Measurements from ENCODE around the gene OSR1.
"Not testable (repeated sequence)": the region's sequence is repeated elsewhere in the genome, so short reads cannot be mapped to it uniquely, and the experiment has no call there.

DNA sequence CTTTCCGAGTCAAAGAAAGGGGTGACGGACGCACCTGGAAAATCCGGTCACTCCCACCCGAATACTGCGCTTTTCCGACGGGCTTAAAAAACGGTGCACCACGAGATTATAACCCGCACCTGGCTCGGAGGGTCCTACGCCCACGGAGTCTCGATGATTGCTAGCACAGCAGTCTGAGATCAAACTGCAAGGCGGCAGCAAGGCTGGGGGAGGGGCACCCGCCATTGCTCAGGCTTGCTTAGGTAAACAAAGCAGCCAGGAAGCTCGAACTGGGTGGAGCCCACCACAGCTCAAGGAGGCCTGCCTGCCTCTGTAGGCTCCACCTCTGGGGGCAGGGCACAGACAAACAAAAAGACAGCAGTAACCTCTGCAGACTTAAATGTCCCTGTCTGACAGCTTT is 52.4 kb downstream of the OSR1 start:
- TF ChIP-seq, protein P1, sequence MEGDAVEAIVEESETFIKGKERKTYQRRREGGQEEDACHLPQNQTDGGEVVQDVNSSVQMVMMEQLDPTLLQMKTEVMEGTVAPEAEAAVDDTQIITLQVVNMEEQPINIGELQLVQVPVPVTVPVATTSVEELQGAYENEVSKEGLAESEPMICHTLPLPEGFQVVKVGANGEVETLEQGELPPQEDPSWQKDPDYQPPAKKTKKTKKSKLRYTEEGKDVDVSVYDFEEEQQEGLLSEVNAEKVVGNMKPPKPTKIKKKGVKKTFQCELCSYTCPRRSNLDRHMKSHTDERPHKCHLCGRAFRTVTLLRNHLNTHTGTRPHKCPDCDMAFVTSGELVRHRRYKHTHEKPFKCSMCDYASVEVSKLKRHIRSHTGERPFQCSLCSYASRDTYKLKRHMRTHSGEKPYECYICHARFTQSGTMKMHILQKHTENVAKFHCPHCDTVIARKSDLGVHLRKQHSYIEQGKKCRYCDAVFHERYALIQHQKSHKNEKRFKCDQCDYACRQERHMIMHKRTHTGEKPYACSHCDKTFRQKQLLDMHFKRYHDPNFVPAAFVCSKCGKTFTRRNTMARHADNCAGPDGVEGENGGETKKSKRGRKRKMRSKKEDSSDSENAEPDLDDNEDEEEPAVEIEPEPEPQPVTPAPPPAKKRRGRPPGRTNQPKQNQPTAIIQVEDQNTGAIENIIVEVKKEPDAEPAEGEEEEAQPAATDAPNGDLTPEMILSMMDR (tag by site-specific recombination; IDR thresholded peaks at IDR 0.05): not testable (repeated sequence)
- TF ChIP-seq ZBTB8A (tag by site-specific recombination; IDR thresholded peaks at IDR 0.05): not testable (repeated sequence)
